K562 (cell line): ENCODE data around the gene MIEN1. TPM values are rescaled to one million over a fixed set of nuclear protein-coding genes. Genes with fewer than 3 reads are reported as not detected.

ENCODE experiments used
- ATAC-seq: fragments of 200-7000 bp; cut with Tn5 transposase; 3 replicates; pipeline ENCODE4 v1.9.1; 2020; ENCODE audit warnings: moderate library complexity
- BruUV-seq: library from RNA; stranded (reverse); fragments of 400-500 nt; replicated peaks from 2 replicates; lab custom pipeline; 2021; lab: Mats Ljungman, UMichigan
- CTCF ChIA-PET: fragments of 300-600 bp; formaldehyde crosslinking; extraction: SDS; loops from one replicate; lab custom pipeline; 2021; ENCODE audit warnings: low intra/inter-chr PET ratio; lab: Yijun Ruan, JAX
- POLR2A ChIA-PET: fragments of 300-600, 350-650 bp; sonication (Branson Sonifier 250); formaldehyde crosslinking; extraction: SDS; loops from one replicate; lab custom pipeline; 2021; ENCODE audit warnings: antibody characterized with exemption, inconsistent platforms; lab: Yijun Ruan, JAX
- DNase-seq, 4 experiments: peaks; one replicate each; pipeline versions ENCODE4 v3.0.0 to v3.0.0-alpha.2; 2011 to 2018; ENCODE audit warnings: low spot score in 3 of 4, mixed read lengths in 3 of 4; ENCODE audit errors: extremely low read depth in 1 of 4
- FAIRE-seq: peaks from 2 replicates; lab custom pipeline; 2011; peaks lifted over from hg19 to GRCh38; lab: Jason Lieb, UNC
- H2AFZ ChIP-seq: 2 replicates; pipeline ENCODE4 v1.6.0; 2011; ENCODE audit warnings: low read depth, low read length, control low read depth, inconsistent platforms
- H3K27ac ChIP-seq: fragments of 200-600 bp; 3 replicates; pipeline ENCODE4 v1.8.0; 2011; ENCODE audit warnings: low read depth, mild to moderate bottlenecking, control low read depth, inconsistent platforms, low read length, moderate library complexity, mixed read lengths; ENCODE audit errors: extremely low read depth
- H3K27me3 ChIP-seq, 2 experiments: fragments of 300-600 bp in 1 of 2; 2 replicates in 1 of 2; 3 replicates in 1 of 2; pipeline versions ENCODE4 v1.6.0 to v1.8.0; 2011; ENCODE audit warnings: inconsistent platforms in 2 of 2, low read length in 2 of 2, mild to moderate bottlenecking in 1 of 2, mixed read lengths in 1 of 2, moderate library complexity in 1 of 2; ENCODE audit not compliant: control insufficient read depth in 2 of 2, insufficient read depth in 2 of 2
- H3K36me3 ChIP-seq: fragments of 300-600 bp; 3 replicates; pipeline ENCODE4 v1.8.0; 2011; ENCODE audit warnings: mild to moderate bottlenecking, low read length, inconsistent platforms; ENCODE audit not compliant: control insufficient read depth, insufficient read depth
- H3K4me1 ChIP-seq, 2 experiments: fragments of 200-600 bp in 1 of 2; replicated peaks in 1 of 2; 2 replicates in 1 of 2; 3 replicates in 1 of 2; pipeline versions ENCODE4 v1.5.1 to v1.8.0; 2011; ENCODE audit warnings: inconsistent platforms in 2 of 2, low read length in 2 of 2, mild to moderate bottlenecking in 1 of 2, mixed read lengths in 1 of 2, moderate library complexity in 1 of 2; ENCODE audit not compliant: control insufficient read depth in 2 of 2, insufficient read depth in 2 of 2
- H3K4me2 ChIP-seq: 2 replicates; pipeline ENCODE4 v1.6.1; 2011; ENCODE audit warnings: low read length, control low read depth, inconsistent platforms, mixed read lengths; ENCODE audit not compliant: insufficient read depth
- H3K4me3 ChIP-seq: fragments of 200-600 bp; sonication (generic), shearing (Covaris generic); 2 replicates; pipeline ENCODE4 v1.5.1; 2016; ENCODE audit warnings: control low read depth, inconsistent platforms
- H3K79me2 ChIP-seq: fragments of 200-600 bp; 3 replicates; pipeline ENCODE4 v1.8.0; 2011; ENCODE audit warnings: low read length, inconsistent platforms; ENCODE audit not compliant: control insufficient read depth, insufficient read depth
- H3K9ac ChIP-seq, 2 experiments: 2 replicates each; pipeline versions ENCODE4 v1.6.0 to v1.6.1; 2011; ENCODE audit warnings: low read depth in 2 of 2, low read length in 2 of 2, control low read depth in 1 of 2, inconsistent platforms in 1 of 2, mild to moderate bottlenecking in 1 of 2, mixed read lengths in 1 of 2; ENCODE audit not compliant: insufficient read depth in 1 of 2
- H3K9me1 ChIP-seq: one replicate; pipeline ENCODE4 v1.6.0; 2011; ENCODE audit warnings: inconsistent platforms, mild to moderate bottlenecking, low read length, moderate library complexity; ENCODE audit not compliant: control insufficient read depth, insufficient read depth
- H3K9me3 ChIP-seq: replicated peaks from 2 replicates; pipeline ENCODE4 v1.5.1; 2011; ENCODE audit warnings: low read depth, low read length, inconsistent platforms; ENCODE audit not compliant: control insufficient read depth, insufficient read depth
- H4K20me1 ChIP-seq: replicated peaks from 2 replicates; pipeline ENCODE4 v1.6.1; 2011; ENCODE audit warnings: low read length, inconsistent platforms, mixed read lengths; ENCODE audit not compliant: control insufficient read depth, insufficient read depth
- ATF7 ChIP-seq: fragments of 450-650 bp; IDR thresholded peaks from 2 replicates; pipeline ENCODE4 v1.7.1; 2014; ENCODE audit warnings: mild to moderate bottlenecking, moderate library complexity
- BRCA1 ChIP-seq, 2 experiments: fragments of 450-650 bp in 1 of 2; sonication (generic) in 1 of 2; formaldehyde crosslinking in 1 of 2; IDR thresholded peaks; 2 replicates each; pipeline versions ENCODE4 v1.5.0 to v1.6.1; 2017 to 2020; ENCODE audit warnings: mild to moderate bottlenecking in 1 of 2, missing genetic modification reagents in 1 of 2
- CEBPB ChIP-seq: fragments of 450-650 bp; IDR thresholded peaks from 2 replicates; pipeline ENCODE4 v1.6.1; 2016; ENCODE audit warnings: missing genetic modification characterization, missing compliant biosample characterization
- FOXA1 ChIP-seq: fragments of 450-650 bp; IDR thresholded peaks from 2 replicates; pipeline ENCODE4 v1.6.1; 2016; ENCODE audit warnings: mild to moderate bottlenecking, borderline replicate concordance
- HDAC8 ChIP-seq: fragments of 450-650 bp; IDR thresholded peaks from 2 replicates; pipeline ENCODE4 v1.6.1; 2016; ENCODE audit warnings: mild to moderate bottlenecking, missing genetic modification characterization, moderate library complexity, missing compliant biosample characterization
- HDGF ChIP-seq: fragments of 450-650 bp; IDR thresholded peaks from 2 replicates; pipeline ENCODE4 v1.6.1; 2016
- KLF16 ChIP-seq: IDR thresholded peaks from 2 replicates; pipeline ENCODE4 v1.6.1; 2016; ENCODE audit warnings: antibody characterized with exemption
- MCM5 ChIP-seq: fragments of 450-650 bp; IDR thresholded peaks from 2 replicates; pipeline ENCODE4 v1.6.1; 2016; ENCODE audit warnings: low read depth
- MTF1 ChIP-seq: fragments of 250-450 bp; sonication (Bioruptor Pico); IDR thresholded peaks from 2 replicates; pipeline ENCODE4 v1.9.0; 2021; ENCODE audit warnings: moderate library complexity, mild to moderate bottlenecking, inconsistent platforms, borderline replicate concordance
- NFE2L1 ChIP-seq: fragments of 450-650 bp; IDR thresholded peaks from 2 replicates; pipeline ENCODE4 v1.6.1; 2016; ENCODE audit warnings: missing genetic modification characterization, low read depth, mild to moderate bottlenecking, missing compliant biosample characterization, moderate library complexity, borderline replicate concordance
- SIX5 ChIP-seq, 2 experiments: IDR thresholded peaks; 2 replicates each; pipeline ENCODE4 v1.6.1; 2011; ENCODE audit warnings: low read length in 2 of 2, borderline replicate concordance in 1 of 2, low read depth in 1 of 2, mild to moderate bottlenecking in 1 of 2, moderate library complexity in 1 of 2; ENCODE audit not compliant: insufficient read depth in 1 of 2
- SOX6 ChIP-seq: fragments of 450-650 bp; IDR thresholded peaks from 2 replicates; pipeline ENCODE4 v1.6.1; 2014; ENCODE audit warnings: mild to moderate bottlenecking
- UBTF ChIP-seq, 2 experiments: IDR thresholded peaks; 2 replicates each; pipeline ENCODE4 v1.6.1; 2012; ENCODE audit warnings: improper control_type of control experiment in 2 of 2, low read depth in 2 of 2, low read length in 2 of 2, borderline replicate concordance in 1 of 2
- ZNF277 ChIP-seq: fragments of 250-450 bp; sonication (Bioruptor Pico); IDR thresholded peaks from 2 replicates; pipeline ENCODE4 v1.8.0; 2022; ENCODE audit warnings: inconsistent platforms, mild to moderate bottlenecking, moderate library complexity, borderline replicate concordance
- WGBS: fragments of 100-300 bp; shearing (Covaris generic); methylation state at CpG from one replicate; pipeline ENCODE4 v1.1.6; 2016; ENCODE audit warnings: low coverage, mixed read lengths; ENCODE audit not compliant: insufficient coverage; ENCODE audit errors: missing lambda C conversion rate; 5-methylcytosine and 5-hydroxymethylcytosine counted together
- in situ Hi-C: fragments of 300-500 bp; cut with MboI; formaldehyde crosslinking; loops from 4 replicates; pipeline ENCODE4 v1.15.0; 2018; ENCODE audit warnings: inconsistent platforms, mixed read lengths
- intact Hi-C: fragments of 100-400 bp; cut with micrococcal nuclease; formaldehyde crosslinking; loops from 2 replicates; pipeline ENCODE4 v1.14.2; 2022
- polyA plus RNA-seq, 8 experiments: library from polyadenylated mRNA; depleted of rRNA in 4 of 8; stranded (reverse) in 5 of 8; unstranded in 3 of 8; fragments of >200 nt; fragmentation: Nextera tagmentation in 2 of 8; fragmentation: Illumina TruSeq in 1 of 8; extraction: Ambion mirVana in 2 of 8; extraction: Trizol in 1 of 8; gene quantifications; 2 replicates each; pipeline versions ENCODE4 v1.2.1 to v1.2.3, GENCODE V29; 2011 to 2014; ENCODE audit warnings: inconsistent platforms in 1 of 8, missing spikeins in 1 of 8
- total RNA-seq, 7 experiments: library from RNA; depleted of rRNA in 6 of 7; stranded (reverse); fragments of >200 nt in 6 of 7; fragmentation: Illumina TruSeq in 2 of 7; extraction: Trizol in 2 of 7; gene quantifications; 2 replicates each; pipeline versions ENCODE4 v1.2.1 to v1.2.3, GENCODE V29; 2011 to 2021; ENCODE audit warnings: low replicate concordance in 1 of 7
- TF ChIP-seq, protein P1 (sequence below): sonication (generic); formaldehyde crosslinking; IDR thresholded peaks from 2 replicates; pipeline ENCODE4 v1.8.1; 2023; ENCODE audit warnings: mild to moderate bottlenecking, missing genetic modification reagents

The MIEN1 gene
- total and polyA plus RNA-seq, 9 of the 15 experiments (the other 6 are each of a cell fraction or from before 2014, with no cell fraction given), result 61.3 to 142 (median 78.9) TPM

DNA sequence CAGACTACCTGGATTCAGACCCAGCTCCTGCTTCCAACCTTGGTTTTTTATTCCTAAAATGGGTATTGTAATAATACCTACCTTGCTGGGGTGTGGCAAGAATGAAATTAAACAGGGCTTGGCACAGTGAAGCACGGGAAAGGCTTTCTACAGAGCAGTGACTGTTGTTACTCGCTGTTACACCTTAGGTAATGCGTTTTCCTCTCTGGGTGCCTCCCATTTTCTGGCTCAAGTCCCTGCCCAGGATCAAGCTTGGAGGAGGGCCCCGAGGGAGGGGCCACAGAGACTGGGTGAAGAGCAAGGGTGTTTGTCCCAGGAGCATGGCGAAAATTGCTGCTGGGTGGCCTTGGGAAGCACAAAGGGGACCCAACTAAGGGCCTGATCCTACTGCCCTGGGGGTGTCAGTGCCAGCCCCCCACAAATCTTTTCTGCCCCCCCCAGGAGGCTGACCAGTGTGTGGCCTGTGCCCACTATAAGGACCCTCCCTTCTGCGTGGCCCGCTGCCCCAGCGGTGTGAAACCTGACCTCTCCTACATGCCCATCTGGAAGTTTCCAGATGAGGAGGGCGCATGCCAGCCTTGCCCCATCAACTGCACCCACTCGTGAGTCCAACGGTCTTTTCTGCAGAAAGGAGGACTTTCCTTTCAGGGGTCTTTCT is 13.3 kb downstream of the MIEN1 start:
- FAIRE-seq, result no peak
- H2AFZ ChIP-seq, result no peak overlapping the region
- DNase-seq, result no peak
- TF ChIP-seq SOX6 (no peak), KLF16 (no peak), MCM5 (no peak), HDAC8 (no peak), CEBPB (tag) (no peak), ZNF277 (CRISPR knock-in tag) (no peak), SIX5 (IDR thresholded peaks at IDR 0.05; ENCODE audit: borderline replicate concordance in 1 of 2, insufficient read depth in 1 of 2, low read depth in 1 of 2, low read length in 2 of 2) (no peak), HDGF (no peak), FOXA1 (no peak), UBTF (IDR thresholded peaks at IDR 0.05; ENCODE audit: borderline replicate concordance in 1 of 2, low read depth in 2 of 2, low read length in 2 of 2) (no peak), BRCA1 (IDR thresholded peaks at IDR 0.05) (no peak), BRCA1 (CRISPR knock-in tag; IDR thresholded peaks at IDR 0.05) (no peak), NFE2L1 (no peak), ATF7 (no peak), MTF1 (no peak)
- TF ChIP-seq, protein P1, sequence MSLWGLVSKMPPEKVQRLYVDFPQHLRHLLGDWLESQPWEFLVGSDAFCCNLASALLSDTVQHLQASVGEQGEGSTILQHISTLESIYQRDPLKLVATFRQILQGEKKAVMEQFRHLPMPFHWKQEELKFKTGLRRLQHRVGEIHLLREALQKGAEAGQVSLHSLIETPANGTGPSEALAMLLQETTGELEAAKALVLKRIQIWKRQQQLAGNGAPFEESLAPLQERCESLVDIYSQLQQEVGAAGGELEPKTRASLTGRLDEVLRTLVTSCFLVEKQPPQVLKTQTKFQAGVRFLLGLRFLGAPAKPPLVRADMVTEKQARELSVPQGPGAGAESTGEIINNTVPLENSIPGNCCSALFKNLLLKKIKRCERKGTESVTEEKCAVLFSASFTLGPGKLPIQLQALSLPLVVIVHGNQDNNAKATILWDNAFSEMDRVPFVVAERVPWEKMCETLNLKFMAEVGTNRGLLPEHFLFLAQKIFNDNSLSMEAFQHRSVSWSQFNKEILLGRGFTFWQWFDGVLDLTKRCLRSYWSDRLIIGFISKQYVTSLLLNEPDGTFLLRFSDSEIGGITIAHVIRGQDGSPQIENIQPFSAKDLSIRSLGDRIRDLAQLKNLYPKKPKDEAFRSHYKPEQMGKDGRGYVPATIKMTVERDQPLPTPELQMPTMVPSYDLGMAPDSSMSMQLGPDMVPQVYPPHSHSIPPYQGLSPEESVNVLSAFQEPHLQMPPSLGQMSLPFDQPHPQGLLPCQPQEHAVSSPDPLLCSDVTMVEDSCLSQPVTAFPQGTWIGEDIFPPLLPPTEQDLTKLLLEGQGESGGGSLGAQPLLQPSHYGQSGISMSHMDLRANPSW, result no peak
- ChIA-PET CTCF (no interaction called here), POLR2A (interaction anchor here (1.0 kb wide), 1 partner anchor 8 kb away, joined by 3 read pairs; no protein-coding TSS in a partner anchor)
- no peaks in the 10 kb centered on the region for H4K20me1 ChIP-seq
- H3K9me1 ChIP-seq, result no peaks in the 10 kb centered on the region
- no peaks in the 10 kb centered on the region for H3K9me3 ChIP-seq
- H3K4me2 ChIP-seq, result no peak overlapping the region
- H3K27ac ChIP-seq, result no peak overlapping the region
- H3K4me1 ChIP-seq, result peaks cover 0 to 13% of the 10 kb centered on the region in 2 experiments; a peak in 2 of 5 replicates
- no peaks in the 10 kb centered on the region for H3K36me3 ChIP-seq
- in situ Hi-C loops (no loop called here), intact Hi-C loops (no loop called here)
- WGBS, result 47% methylated on average over 11 of the region's 11 CpGs
- BruUV-seq, result no TSS peak
- no peaks in the 10 kb centered on the region for H3K79me2 ChIP-seq
- no peak overlapping the region for H3K4me3 ChIP-seq
- H3K27me3 ChIP-seq, result no peaks in the 10 kb centered on the region
- peak overlapping the region in 1 of 2 experiments; percentile 64; a peak in 2 of 4 replicates for H3K9ac ChIP-seq
- ATAC-seq, result peak; percentile 37; the same call in 2 of the 3 replicates
